Left renal cortex interstitium (tissue), 4 donors: ENCODE measurements around the gene SPEG. TPM values are rescaled to one million over a fixed set of nuclear protein-coding genes. Genes with fewer than 3 reads are reported as not detected.

Source experiments
- DNase-seq, 4 donors: peaks; one replicate each; pipeline ENCODE4 v3.0.0-alpha.2; 2013; ENCODE audit warnings: low read depth in 4 of 4, low spot score in 2 of 4, missing footprints in 1 of 4
- polyA plus RNA-seq, 4 donors: library from polyadenylated mRNA; unstranded; fragments of 120-200 nt; gene quantifications; one replicate each; pipeline ENCODE4 v1.2.1, GENCODE V29; 2013; ENCODE audit not compliant: insufficient read length in 4 of 4

The SPEG gene
- polyA plus RNA-seq, 4 donors, result 10.7 to 18.1 (median 14.7) TPM

- no peak for DNase-seq
Observed at GRCh38 chr2:219457784-219458369, 23.2 kb downstream of the SPEG start.

GRCh38 chr2:219458996-219459395, 24.4 kb downstream of the SPEG start:
- DNase-seq, result no peak

GRCh38 chr2:219459460-219460311, 25.0 kb downstream of the SPEG start:
- no peak for DNase-seq

GRCh38 chr2:219460424-219460926, 25.8 kb downstream of the SPEG start:
- peak in 1 of 4 donors; percentile 61 for DNase-seq

- DNase-seq, result no peak
Observed at GRCh38 chr2:219461047-219461514, 26.4 kb downstream of the SPEG start.

GRCh38 chr2:219461669-219462068, 27.0 kb downstream of the SPEG start:
- DNase-seq, result no peak

- DNase-seq, result no peak
Observed at GRCh38 chr2:219462349-219462748, 27.7 kb downstream of the SPEG start.

- no peak for DNase-seq
Observed at GRCh38 chr2:219464286-219465032, 29.8 kb downstream of the SPEG start.

- no peak for DNase-seq
Observed at GRCh38 chr2:219465659-219466561, 31.3 kb downstream of the SPEG start.

GRCh38 chr2:219466816-219467735, 32.4 kb downstream of the SPEG start:
- no peak for DNase-seq

- DNase-seq, result no peak
Observed at GRCh38 chr2:219467736-219468075, 33.1 kb downstream of the SPEG start.

- DNase-seq, result no peak
Observed at GRCh38 chr2:219468410-219469185, 34.0 kb downstream of the SPEG start.

GRCh38 chr2:219469186-219469724, 34.6 kb downstream of the SPEG start:
- no peak for DNase-seq

- DNase-seq, result no peak
Observed at GRCh38 chr2:219470429-219470828, 35.8 kb downstream of the SPEG start.

- no peak for DNase-seq
Observed at GRCh38 chr2:219471476-219472371, 37.1 kb downstream of the SPEG start.

GRCh38 chr2:219472629-219473187, 38.1 kb downstream of the SPEG start:
- no peak for DNase-seq

GRCh38 chr2:219473511-219473910, 38.9 kb downstream of the SPEG start:
- no peak for DNase-seq
